ENCODE measurements around the gene GPC4.

GRCh38 chrX:133267621-133268020, 147.7 kb downstream of the GPC4 start:
- TF ChIP-seq, protein P1, sequence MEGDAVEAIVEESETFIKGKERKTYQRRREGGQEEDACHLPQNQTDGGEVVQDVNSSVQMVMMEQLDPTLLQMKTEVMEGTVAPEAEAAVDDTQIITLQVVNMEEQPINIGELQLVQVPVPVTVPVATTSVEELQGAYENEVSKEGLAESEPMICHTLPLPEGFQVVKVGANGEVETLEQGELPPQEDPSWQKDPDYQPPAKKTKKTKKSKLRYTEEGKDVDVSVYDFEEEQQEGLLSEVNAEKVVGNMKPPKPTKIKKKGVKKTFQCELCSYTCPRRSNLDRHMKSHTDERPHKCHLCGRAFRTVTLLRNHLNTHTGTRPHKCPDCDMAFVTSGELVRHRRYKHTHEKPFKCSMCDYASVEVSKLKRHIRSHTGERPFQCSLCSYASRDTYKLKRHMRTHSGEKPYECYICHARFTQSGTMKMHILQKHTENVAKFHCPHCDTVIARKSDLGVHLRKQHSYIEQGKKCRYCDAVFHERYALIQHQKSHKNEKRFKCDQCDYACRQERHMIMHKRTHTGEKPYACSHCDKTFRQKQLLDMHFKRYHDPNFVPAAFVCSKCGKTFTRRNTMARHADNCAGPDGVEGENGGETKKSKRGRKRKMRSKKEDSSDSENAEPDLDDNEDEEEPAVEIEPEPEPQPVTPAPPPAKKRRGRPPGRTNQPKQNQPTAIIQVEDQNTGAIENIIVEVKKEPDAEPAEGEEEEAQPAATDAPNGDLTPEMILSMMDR (IDR thresholded peaks at IDR 0.05; ENCODE audit: insufficient read depth, low read depth, low read length), result no peak
- no peak for TF ChIP-seq EZH2 (IDR thresholded peaks at IDR 0.05; ENCODE audit: insufficient read depth, low read length)

All from astrocyte (in vitro differentiated cells and primary cell).